ENCODE results near the gene SPIB.
"Not testable (repeated sequence)": the region's sequence is repeated elsewhere in the genome, so short reads cannot be mapped to it uniquely, and the experiment has no call there.

Gene SPIB

GRCh38 chr19:50390952-50391351 is 27.8 kb upstream of the SPIB start:
- DNase-seq (ENCODE audit: low read depth, low spot score) = not testable (repeated sequence)

- DNase-seq (ENCODE audit: low read depth, low spot score) = no peak
Observed at GRCh38 chr19:50392759-50393158, 26.0 kb upstream of the SPIB start.

- no peak for DNase-seq (ENCODE audit: low read depth, low spot score)
Observed at GRCh38 chr19:50393589-50393988, 25.1 kb upstream of the SPIB start.

GRCh38 chr19:50394017-50394416 is 24.7 kb upstream of the SPIB start:
- no peak for DNase-seq (ENCODE audit: low read depth, low spot score)

- DNase-seq (ENCODE audit: low read depth, low spot score) = no peak
Observed at GRCh38 chr19:50398675-50399367, 19.9 kb upstream of the SPIB start.

- no peak for DNase-seq (ENCODE audit: low read depth, low spot score)
Observed at GRCh38 chr19:50399368-50399745, 19.4 kb upstream of the SPIB start.

GRCh38 chr19:50401605-50402450 is 16.9 kb upstream of the SPIB start:
- no peak for DNase-seq (ENCODE audit: low read depth, low spot score)

GRCh38 chr19:50402544-50403301 is 16.0 kb upstream of the SPIB start:
- DNase-seq (ENCODE audit: low read depth, low spot score) = no peak

- no peak for DNase-seq (ENCODE audit: low read depth, low spot score)
Observed at GRCh38 chr19:50406156-50406820, 12.4 kb upstream of the SPIB start.

- DNase-seq (ENCODE audit: low read depth, low spot score) = no peak
Observed at GRCh38 chr19:50406829-50407228, 11.9 kb upstream of the SPIB start.

- no peak for DNase-seq (ENCODE audit: low read depth, low spot score)
Observed at GRCh38 chr19:50409347-50409746, 9.4 kb upstream of the SPIB start.

GRCh38 chr19:50410109-50410508 is 8.6 kb upstream of the SPIB start:
- DNase-seq (ENCODE audit: low read depth, low spot score) = no peak

- no peak for DNase-seq (ENCODE audit: low read depth, low spot score)
Observed at GRCh38 chr19:50412419-50412818, 6.3 kb upstream of the SPIB start.

GRCh38 chr19:50413096-50413495 is 5.6 kb upstream of the SPIB start:
- no peak for DNase-seq (ENCODE audit: low read depth, low spot score)

- DNase-seq (ENCODE audit: low read depth, low spot score) = no peak
Observed at GRCh38 chr19:50413531-50413930, 5.2 kb upstream of the SPIB start.

GRCh38 chr19:50414864-50415660 is 3.7 kb upstream of the SPIB start:
- DNase-seq (ENCODE audit: low read depth, low spot score) = no peak

- DNase-seq (ENCODE audit: low read depth, low spot score) = no peak
Observed at GRCh38 chr19:50415661-50416033, 3.1 kb upstream of the SPIB start.

- no peak for DNase-seq (ENCODE audit: low read depth, low spot score)
Observed at GRCh38 chr19:50416034-50416977, 2.4 kb upstream of the SPIB start.

GRCh38 chr19:50417111-50418081 is 1.3 kb upstream of the SPIB start:
- DNase-seq (ENCODE audit: low read depth, low spot score) = no peak
